ENCODE measurements around the gene WFS1. TPM values are rescaled to one million over a fixed set of nuclear protein-coding genes. Genes with fewer than 3 reads are reported as not detected.

Gene WFS1
- total RNA-seq, 1 donor from 2014 or later = 104 TPM

- Histone ChIP-seq H3K27me3 (ENCODE audit: low read depth) (peaks cover 68% of the 10 kb centered on the region), H3K4me3 (no peak overlapping the region)
- TF ChIP-seq, protein P1, sequence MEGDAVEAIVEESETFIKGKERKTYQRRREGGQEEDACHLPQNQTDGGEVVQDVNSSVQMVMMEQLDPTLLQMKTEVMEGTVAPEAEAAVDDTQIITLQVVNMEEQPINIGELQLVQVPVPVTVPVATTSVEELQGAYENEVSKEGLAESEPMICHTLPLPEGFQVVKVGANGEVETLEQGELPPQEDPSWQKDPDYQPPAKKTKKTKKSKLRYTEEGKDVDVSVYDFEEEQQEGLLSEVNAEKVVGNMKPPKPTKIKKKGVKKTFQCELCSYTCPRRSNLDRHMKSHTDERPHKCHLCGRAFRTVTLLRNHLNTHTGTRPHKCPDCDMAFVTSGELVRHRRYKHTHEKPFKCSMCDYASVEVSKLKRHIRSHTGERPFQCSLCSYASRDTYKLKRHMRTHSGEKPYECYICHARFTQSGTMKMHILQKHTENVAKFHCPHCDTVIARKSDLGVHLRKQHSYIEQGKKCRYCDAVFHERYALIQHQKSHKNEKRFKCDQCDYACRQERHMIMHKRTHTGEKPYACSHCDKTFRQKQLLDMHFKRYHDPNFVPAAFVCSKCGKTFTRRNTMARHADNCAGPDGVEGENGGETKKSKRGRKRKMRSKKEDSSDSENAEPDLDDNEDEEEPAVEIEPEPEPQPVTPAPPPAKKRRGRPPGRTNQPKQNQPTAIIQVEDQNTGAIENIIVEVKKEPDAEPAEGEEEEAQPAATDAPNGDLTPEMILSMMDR (IDR thresholded peaks at IDR 0.05; ENCODE audit: borderline replicate concordance) = no peak
Measured at GRCh38 chr4:6350646-6351045, 81.0 kb downstream of the WFS1 start.

GRCh38 chr4:6351246-6352000 is 81.8 kb downstream of the WFS1 start:
- Histone ChIP-seq H3K36me3 (no peaks in the 10 kb centered on the region), H3K9me3 (replicated peaks) (no peaks in the 10 kb centered on the region), H3K4me1 (no peaks in the 10 kb centered on the region), H3K4me3 (no peak overlapping the region), H3K27ac (replicated peaks) (no peak overlapping the region), H3K27me3 (ENCODE audit: low read depth) (peaks cover 63% of the 10 kb centered on the region)
- TF ChIP-seq, protein P1 (IDR thresholded peaks at IDR 0.05; ENCODE audit: borderline replicate concordance) = no peak
- intact Hi-C loops (cut with micrococcal nuclease) = no loop called here
- no peak for DNase-seq

More at GRCh38 chr4:6350646-6351045, 81.0 kb downstream of the WFS1 start:
- Histone ChIP-seq H3K36me3 (no peaks in the 10 kb centered on the region), H3K27ac (replicated peaks) (no peak overlapping the region), H3K4me1 (no peaks in the 10 kb centered on the region), H3K9me3 (replicated peaks) (no peaks in the 10 kb centered on the region)
- DNase-seq = no peak
- intact Hi-C loops (cut with micrococcal nuclease) = no loop called here

- Histone ChIP-seq H3K4me3 (no peak overlapping the region), H3K27me3 (ENCODE audit: low read depth) (peaks cover 61% of the 10 kb centered on the region), H3K9me3 (replicated peaks) (no peaks in the 10 kb centered on the region), H3K27ac (replicated peaks) (no peak overlapping the region), H3K4me1 (no peaks in the 10 kb centered on the region), H3K36me3 (no peaks in the 10 kb centered on the region)
- TF ChIP-seq, protein P1 (IDR thresholded peaks at IDR 0.05; ENCODE audit: borderline replicate concordance) = no peak
- intact Hi-C loops (cut with micrococcal nuclease) = no loop called here
- no peak for DNase-seq
Measured at GRCh38 chr4:6352031-6352692, 82.5 kb downstream of the WFS1 start.

Other genes with a start within 250 kb of the WFS1 start
- gene JAKMIP1, start 69.3 kb upstream of the WFS1 start, total RNA-seq = not detected
- gene PPP2R2C, start 202.8 kb downstream of the WFS1 start, total RNA-seq = 9.7 TPM